HG03565 (cell line): Measurements from ENCODE around the gene GGT6.

Experiments used
- ATAC-seq: cut with Tn5 transposase; IDR thresholded peaks from one replicate; pipeline ENCODE4 v1.9.1; 2021; ENCODE audit warnings: mild to moderate bottlenecking, moderate library complexity; ENCODE audit not compliant: unreplicated experiment

The GGT6 gene

GRCh38 chr17:4554441-4554996 lies 5.9 kb downstream of the GGT6 start:
- no peak for ATAC-seq

DNA sequence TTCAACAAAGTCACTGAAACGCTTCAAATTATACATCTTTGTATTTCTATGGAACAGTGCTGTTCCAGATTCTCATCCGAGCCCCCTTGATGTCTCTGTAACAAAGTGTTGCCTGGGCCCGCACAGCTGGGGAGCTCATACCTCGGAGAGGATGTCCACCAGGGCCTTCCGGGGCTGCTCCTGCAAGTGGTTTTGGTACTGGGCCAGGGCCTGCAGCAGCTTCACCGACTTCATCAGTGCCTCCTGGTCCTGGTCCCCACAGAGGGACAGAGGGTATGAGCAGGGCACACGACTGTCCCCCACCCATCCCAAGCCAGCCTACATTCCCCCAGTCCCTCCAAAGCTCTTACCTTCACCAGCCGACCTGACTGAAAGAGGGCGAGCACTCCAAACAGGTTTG lies 6.7 kb downstream of the GGT6 start:
- ATAC-seq, result no peak

DNA sequence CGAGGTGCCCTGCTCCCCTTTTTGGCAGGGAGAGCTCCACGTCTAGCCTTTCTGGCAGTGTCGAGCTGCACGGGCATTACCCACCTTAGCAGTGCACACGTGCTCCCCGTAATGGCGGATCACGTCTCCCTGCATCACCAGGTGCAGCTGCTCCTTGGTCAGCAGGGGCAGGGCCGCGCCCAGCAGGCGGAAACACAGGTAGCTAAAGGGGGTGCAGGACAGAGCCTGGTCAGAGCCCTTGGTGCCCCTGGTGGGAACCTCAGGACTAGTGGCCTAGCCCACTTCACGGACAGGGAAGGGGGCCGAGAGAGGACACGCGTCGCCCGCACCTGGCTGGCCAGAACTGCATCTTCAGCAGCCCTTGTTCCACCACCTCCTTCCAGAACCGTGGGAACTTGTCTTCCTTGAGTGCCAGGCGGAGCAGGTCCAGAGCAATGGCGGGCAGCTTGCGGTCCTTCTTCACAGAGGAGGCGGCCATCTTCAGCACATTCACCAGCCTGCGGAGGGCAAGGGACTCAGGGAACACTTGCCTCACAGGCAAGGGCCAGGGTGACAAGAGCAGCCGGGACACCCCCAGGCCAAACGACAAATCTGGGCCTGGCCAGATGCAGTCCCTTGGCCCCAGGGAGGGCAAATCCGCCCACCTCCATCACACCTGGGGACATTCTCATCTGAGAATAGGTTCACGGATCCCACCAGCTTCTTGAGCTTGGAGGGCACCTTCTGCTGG lies 8.4 kb downstream of the GGT6 start:
- no peak for ATAC-seq

- ATAC-seq, result no peak
Observed at GRCh38 chr17:4551141-4551540, 9.2 kb downstream of the GGT6 start.

GRCh38 chr17:4550534-4551039 lies 9.8 kb downstream of the GGT6 start:
- ATAC-seq, result no peak

DNA sequence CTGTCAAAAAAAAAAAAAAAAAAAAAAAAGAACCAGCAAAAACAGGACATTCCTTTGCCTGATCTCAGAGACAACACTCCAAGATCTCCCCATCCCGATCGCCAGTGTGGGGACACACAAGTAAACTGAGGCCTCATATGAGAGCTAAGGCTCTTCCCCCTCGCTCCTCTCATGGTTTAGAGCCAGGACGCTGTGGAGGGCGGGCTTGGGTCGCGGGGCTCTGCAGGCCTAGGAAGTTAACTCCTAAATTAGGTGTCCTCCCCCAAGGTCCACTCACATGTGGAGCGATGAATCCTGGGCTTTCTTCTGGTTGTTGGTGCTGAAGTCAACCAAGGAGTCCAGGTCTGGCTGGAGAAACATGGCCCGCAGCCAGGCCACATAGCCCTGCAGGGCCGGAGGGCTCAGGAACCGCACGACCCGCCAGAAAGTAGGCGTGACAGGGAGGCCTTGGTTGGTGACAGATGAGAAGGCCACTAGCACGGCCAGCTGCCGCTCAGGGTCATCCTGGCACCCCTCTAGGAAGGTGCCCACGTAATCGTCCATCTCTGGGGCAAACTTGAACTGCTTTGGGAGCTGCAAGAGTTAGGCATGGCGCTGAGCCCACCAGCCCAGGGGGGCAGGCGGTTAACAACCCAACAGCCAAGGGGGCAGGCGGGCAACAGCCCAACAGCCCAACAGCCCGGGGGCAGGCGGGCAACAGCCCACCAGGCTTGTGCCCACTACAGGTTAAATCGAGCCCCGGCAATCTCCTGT lies 10.4 kb downstream of the GGT6 start:
- ATAC-seq, result no peak

DNA sequence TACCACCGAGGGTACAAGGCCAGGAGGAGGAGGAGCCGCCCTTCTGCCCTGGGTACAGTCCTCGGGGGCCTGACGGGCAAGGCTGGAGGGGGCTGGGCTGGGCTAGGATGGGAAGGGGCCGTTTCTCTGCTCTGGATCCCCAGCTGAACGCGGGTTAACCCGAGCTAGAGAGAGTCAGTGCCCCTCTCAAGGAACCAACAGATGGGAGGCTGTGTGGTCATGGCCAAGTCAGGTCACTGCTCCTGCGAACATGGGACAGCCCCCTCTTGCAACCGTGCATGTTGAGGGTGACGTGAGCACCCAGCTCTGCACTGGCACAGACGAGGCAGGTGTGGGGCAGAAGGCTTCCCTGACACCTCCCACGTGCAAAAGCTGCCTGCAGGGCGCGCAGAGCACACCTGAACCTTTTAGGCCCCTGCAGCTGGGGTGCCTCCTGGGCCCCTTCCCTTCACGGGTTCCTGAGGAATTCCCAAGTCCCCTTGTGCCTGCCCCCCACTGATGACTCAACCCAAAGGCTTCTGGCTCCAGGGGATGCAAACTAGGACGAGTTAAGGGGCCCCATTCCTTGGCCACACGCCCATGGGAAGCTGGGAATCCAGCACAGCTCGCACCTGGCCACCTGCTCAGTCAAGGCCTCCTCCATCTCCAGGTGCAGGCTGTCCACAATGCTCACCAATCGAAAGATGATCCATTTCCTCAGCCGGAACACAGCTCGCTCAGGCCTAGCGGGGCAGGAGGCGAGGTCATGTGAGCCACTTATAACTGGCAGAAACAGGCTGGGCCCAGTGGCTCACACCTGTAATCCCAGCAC lies 11.5 kb downstream of the GGT6 start:
- no peak for ATAC-seq

DNA sequence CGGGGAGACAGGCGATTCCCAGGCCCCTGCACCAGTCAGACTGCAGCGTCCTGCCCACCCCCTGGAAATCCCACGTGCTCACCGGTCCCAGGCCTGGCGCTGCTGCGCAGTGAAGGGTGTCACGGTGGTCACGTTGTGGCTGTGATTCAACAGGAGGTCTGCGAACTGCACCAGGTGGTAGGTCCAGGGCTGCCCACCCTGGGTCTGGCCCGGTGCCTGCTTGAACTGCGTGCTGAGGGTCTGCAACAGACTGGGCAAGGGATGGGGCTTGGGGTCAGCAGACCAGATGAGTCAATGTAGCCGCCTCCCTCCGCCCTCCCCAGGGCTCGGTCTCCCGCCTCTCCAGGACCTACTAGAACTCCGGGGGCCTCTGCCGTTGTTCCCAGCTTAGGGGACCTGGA lies 12.3 kb downstream of the GGT6 start:
- ATAC-seq, result no peak

DNA sequence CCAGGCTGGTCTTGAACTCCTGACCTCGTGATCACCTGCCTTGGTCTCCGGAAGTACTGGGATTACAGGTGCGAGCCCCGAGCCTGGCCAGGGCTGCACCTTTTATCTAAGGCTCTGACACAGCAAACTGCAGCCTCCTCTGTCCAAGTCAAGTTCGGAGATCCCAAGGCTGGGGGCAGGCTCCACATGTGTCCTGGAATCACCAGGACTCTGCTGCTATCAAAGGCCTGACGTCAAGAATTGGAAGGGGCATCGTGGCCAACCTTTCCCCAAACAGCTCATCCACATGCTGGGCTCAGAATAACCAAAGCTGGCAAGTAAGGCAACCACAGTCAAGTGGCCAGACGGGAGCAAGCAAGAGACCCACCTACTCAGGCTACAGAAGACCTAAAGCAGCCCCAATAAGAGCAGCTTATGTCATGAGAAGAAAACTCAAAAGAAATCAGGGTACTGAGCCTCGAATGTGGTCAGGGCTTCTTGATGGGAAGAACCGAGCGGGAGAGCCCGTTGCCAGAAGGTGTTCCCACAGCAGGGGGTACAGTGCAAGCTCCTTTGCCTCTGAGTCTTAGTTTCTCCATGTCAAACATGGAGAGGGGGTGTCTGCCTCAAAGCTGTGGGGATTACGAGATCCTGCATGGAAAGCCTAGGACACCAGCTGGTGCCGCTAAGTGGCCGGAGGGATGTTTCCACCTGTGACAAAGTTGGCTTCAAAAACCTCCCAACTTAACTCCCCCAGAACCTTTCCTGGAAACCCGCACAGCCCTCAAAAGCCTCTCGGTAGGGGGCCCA lies 13.1 kb downstream of the GGT6 start:
- ATAC-seq, result no peak

- ATAC-seq, result no peak
Observed at GRCh38 chr17:4545217-4545951, 15.0 kb downstream of the GGT6 start.

DNA sequence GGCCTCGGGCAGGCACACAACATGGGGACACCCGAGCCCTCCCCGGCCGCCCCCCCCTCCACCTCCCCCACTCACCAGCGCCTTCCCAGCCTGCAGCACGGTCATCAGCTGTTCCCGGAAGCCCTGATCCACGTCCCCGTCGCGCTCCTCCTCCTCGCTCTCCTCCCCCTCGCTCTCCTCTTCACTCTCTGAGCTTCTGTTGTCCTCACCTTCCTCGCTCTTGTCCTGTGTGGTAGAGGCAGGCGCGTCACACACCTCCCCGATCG lies 15.5 kb downstream of the GGT6 start:
- no peak for ATAC-seq

- no peak for ATAC-seq
Observed at GRCh38 chr17:4544135-4544950, 16.0 kb downstream of the GGT6 start.

DNA sequence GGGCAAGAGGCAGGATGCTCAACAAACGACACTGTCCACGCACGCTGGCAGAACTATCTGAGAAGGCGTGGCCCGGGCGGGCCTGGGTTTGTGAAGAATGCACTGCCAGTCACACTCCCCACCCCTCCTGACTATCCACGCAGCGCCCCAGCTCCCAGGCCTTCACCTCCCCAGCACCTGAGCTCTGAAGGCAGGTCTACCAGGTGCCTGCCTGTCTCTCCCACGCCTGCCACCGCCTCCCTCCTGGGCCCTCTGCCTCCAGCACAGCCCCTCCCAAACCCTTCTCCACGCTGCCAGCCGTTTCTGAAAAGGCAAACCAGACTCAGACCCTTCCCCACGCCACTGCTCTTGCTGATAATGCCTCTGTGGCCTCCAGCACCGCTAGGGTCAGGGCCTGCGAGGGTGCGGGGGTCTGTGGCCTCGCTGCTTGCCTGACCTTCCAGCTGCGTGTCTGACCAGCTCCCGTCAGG lies 16.8 kb downstream of the GGT6 start:
- no peak for ATAC-seq

- no peak for ATAC-seq
Observed at GRCh38 chr17:4542726-4543191, 17.6 kb downstream of the GGT6 start.

GRCh38 chr17:4542003-4542725 lies 18.2 kb downstream of the GGT6 start:
- no peak for ATAC-seq

- ATAC-seq, result no peak
Observed at GRCh38 chr17:4541328-4542002, 18.9 kb downstream of the GGT6 start.

GRCh38 chr17:4540687-4541327 lies 19.6 kb downstream of the GGT6 start:
- no peak for ATAC-seq
